ENCODE data around the gene SNX18.
A peak's percentile ranks its signal among the peaks of the same experiment; 100 is the strongest.
"Not testable (repeated sequence)": the region's sequence is repeated elsewhere in the genome, so short reads cannot be mapped to it uniquely, and the experiment has no call there.

The SNX18 gene

GRCh38 chr5:54524704-54525103 is 7.1 kb downstream of the SNX18 start:
- peak in 1 of 2 experiments; percentile 31 for DNase-seq (ENCODE audit: low read depth in 1 of 2, low spot score in 1 of 2)
- in situ Hi-C loops (cut with HindIII; ENCODE audit: low pct_unique_long_range_greater_than_20kb, low sequenced_read_pairs): no loop called here
- no peak for TF ChIP-seq JUND (IDR thresholded peaks at IDR 0.05; ENCODE audit: low read depth)

GRCh38 chr5:54525261-54525660 is 7.7 kb downstream of the SNX18 start:
- in situ Hi-C loops (cut with HindIII; ENCODE audit: low pct_unique_long_range_greater_than_20kb, low sequenced_read_pairs): no loop called here
- TF ChIP-seq JUND (IDR thresholded peaks at IDR 0.05; ENCODE audit: low read depth): no peak
- no peak for DNase-seq (ENCODE audit: low read depth in 1 of 2, low spot score in 1 of 2)

GRCh38 chr5:54525692-54526091 is 8.1 kb downstream of the SNX18 start:
- in situ Hi-C loops (cut with HindIII; ENCODE audit: low pct_unique_long_range_greater_than_20kb, low sequenced_read_pairs): no loop called here
- no peak for DNase-seq (ENCODE audit: low read depth in 1 of 2, low spot score in 1 of 2)
- TF ChIP-seq JUND (IDR thresholded peaks at IDR 0.05; ENCODE audit: low read depth): no peak

- no peak for TF ChIP-seq JUND (IDR thresholded peaks at IDR 0.05; ENCODE audit: low read depth)
- no peak for DNase-seq (ENCODE audit: low read depth in 1 of 2, low spot score in 1 of 2)
- in situ Hi-C loops (cut with HindIII; ENCODE audit: low pct_unique_long_range_greater_than_20kb, low sequenced_read_pairs): no loop called here
Measured at GRCh38 chr5:54526604-54527288, 9.2 kb downstream of the SNX18 start.

GRCh38 chr5:54528633-54529209 is 11.2 kb downstream of the SNX18 start:
- in situ Hi-C loops (cut with HindIII; ENCODE audit: low pct_unique_long_range_greater_than_20kb, low sequenced_read_pairs): no loop called here
- no peak for DNase-seq (ENCODE audit: low read depth in 1 of 2, low spot score in 1 of 2)

DNA sequence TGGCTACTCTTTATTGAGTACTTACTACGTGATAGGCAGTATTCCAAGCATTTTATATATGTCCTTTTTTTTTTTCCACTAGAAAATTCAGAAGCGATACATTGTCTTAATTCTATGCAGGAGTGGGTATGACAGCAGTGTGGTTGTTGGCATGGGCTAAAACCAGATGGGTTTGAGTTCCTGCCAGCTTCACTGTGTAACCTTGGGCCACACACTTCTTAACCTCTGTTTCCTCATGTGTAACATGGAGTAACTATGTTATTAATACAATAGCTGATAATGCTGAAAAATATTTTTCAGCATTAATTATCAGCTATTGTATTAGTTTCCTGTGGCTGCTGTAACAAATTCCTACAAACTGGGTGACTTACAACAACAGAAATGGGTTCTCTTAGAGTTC is 12.0 kb downstream of the SNX18 start:
- DNase-seq (ENCODE audit: low read depth in 1 of 2, low spot score in 1 of 2): no peak
- no peak for TF ChIP-seq JUND (IDR thresholded peaks at IDR 0.05; ENCODE audit: low read depth)
- in situ Hi-C loops (cut with HindIII; ENCODE audit: low pct_unique_long_range_greater_than_20kb, low sequenced_read_pairs): no loop called here

More at GRCh38 chr5:54528633-54529209, 11.2 kb downstream of the SNX18 start:
- TF ChIP-seq JUND (IDR thresholded peaks at IDR 0.05; ENCODE audit: low read depth): no peak

DNA sequence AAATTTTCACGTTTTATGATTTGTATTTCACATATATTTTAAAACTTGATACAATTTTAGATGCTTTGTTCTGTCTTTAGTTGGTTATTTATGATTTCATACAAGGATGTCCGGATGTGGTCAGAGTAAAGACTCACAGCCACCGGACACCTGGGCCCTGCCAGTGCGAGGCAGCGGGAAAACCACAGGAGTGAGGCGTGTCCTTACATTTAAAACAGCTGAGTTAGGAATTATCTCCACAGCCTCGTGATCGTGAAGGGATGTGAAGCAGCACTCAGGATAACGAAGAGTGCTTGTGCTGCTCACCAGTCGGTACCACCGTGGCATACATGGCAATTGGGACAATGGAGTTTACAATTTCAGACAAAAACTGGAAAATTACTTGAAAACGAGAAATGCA is 14.0 kb downstream of the SNX18 start:
- DNase-seq (ENCODE audit: low read depth in 1 of 2, low spot score in 1 of 2): no peak
- TF ChIP-seq JUND (IDR thresholded peaks at IDR 0.05; ENCODE audit: low read depth): no peak
- in situ Hi-C loops (cut with HindIII; ENCODE audit: low pct_unique_long_range_greater_than_20kb, low sequenced_read_pairs): no loop called here

DNA sequence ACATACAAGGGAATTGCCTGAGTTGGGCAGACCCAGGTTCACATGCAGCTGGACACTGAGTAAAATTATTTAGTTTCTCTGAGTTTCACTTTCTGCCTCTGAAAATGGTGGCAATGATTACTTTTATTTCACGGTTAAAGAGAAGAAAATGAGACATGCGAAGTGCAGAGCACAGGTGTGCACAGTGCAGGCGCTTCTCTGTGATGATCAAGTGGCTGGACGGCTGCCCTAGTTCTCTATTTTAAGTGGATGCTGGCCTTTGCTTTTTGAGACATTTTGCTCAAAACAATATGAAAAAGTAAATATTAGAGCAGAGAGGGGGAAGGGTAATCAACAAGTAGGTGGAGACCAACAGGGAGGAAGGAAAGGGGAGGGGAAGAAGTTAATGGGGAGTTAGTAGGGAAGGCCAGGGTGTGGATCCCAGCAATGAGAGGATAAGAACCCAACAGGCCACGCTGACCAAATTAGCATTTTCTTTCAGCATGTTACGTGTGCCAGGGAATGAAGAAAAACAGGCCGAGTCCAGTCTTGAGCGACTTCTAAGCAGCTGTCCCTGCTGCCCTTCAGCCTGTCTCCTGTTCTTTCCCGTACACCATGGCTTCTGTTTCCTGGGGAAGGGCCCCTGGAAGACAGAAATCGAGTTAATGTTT is 16.1 kb downstream of the SNX18 start:
- in situ Hi-C loops (cut with HindIII; ENCODE audit: low pct_unique_long_range_greater_than_20kb, low sequenced_read_pairs): no loop called here
- peak; percentile 34 to 93 for DNase-seq (ENCODE audit: low read depth in 1 of 2, low spot score in 1 of 2)
- no peak for TF ChIP-seq JUND (IDR thresholded peaks at IDR 0.05; ENCODE audit: low read depth)

DNA sequence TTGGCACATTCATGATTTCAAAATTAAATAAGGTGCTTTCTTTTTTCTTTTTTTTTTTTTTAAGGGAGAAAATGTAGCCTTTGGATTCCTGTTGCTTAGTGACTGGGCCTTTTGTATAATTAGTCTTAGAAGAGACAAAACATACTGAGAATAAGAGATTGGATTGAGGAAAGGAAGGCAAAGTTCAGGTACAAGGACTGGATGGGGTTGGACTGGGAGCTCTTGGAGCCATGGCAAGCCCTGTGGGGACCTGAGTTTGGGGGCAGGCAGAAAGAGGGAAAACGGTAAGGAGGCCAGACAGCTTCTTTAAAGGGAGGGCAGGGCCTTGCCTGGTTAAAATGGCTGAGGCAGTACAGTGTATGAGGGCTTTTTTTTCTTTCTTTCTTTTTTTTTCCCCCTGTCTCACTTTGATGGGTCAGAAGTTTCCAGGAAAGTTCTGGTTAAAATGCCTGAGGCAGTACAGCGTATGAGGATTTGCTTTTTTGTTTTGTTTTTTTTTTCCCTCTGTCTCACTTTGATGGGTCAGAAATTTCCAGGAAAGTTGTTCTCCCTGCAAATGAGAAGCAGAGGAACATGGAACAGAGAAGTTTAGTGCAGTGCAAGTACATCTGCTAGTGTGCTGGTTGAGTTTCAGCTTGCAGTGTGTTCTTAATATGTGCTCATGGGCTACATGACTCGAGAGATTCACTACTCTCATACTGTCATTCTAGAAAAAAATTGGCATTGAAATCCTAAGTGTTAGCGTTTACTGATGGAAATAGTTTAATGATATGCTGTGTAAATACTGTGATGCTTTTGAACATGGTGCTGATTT is 16.8 kb downstream of the SNX18 start:
- no peak for DNase-seq (ENCODE audit: low read depth in 1 of 2, low spot score in 1 of 2)
- TF ChIP-seq JUND (IDR thresholded peaks at IDR 0.05; ENCODE audit: low read depth): no peak
- in situ Hi-C loops (cut with HindIII; ENCODE audit: low pct_unique_long_range_greater_than_20kb, low sequenced_read_pairs): no loop called here

DNA sequence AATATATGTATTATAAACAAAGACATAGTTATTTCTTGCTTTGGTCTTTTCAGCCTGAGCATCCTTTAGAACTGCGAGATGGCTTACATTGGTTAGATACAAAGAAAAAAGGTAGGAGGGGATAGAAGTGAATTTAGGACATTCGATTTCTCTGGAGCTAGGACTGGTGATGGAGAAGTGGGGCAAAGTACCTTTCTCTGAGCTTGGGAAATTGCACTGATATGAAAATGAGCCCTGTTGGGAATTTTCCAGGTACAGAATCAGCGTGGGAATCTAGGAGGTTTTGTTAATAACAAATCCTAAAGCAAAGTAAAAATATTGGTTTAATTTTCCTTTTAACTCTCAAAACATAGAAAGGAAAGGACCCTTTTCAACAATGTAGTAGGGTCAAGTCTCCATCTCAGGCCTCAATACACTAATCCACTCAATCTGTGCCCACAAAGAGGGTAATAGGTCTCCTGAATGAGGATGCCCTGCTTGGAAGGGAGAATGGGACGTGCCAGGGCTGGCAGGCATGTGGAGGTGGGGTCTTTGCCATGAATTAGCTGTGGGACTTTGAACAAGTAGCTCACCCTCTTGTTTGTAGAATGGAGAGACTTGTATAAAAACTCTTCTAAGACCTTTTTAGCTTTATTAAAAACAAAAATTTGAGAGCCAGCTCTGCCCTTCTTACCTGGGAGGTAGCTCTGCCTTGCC is 17.7 kb downstream of the SNX18 start:
- TF ChIP-seq JUND (IDR thresholded peaks at IDR 0.05; ENCODE audit: low read depth): no peak
- in situ Hi-C loops (cut with HindIII; ENCODE audit: low pct_unique_long_range_greater_than_20kb, low sequenced_read_pairs): no loop called here
- DNase-seq (ENCODE audit: low read depth in 1 of 2, low spot score in 1 of 2): no peak

DNA sequence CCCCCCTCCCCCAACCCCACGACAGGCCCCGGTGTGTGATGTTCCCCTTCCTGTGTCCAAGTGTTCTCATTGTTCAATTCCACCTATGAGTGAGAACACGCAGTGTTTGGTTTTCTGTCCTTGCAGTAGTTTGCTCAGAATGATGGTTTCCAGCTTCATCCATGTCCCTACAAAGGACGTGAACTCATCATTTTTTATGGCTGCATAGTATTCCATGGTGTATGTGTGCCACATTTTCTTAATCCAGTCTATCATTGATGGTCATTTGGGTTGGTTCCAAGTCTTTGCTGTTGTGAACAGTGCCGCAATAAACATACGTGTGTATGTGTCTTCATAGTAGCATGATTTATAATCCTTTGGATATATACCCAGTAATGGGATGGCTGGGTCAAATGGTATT is 18.8 kb downstream of the SNX18 start:
- in situ Hi-C loops (cut with HindIII; ENCODE audit: low pct_unique_long_range_greater_than_20kb, low sequenced_read_pairs); DNase-seq (ENCODE audit: low read depth in 1 of 2, low spot score in 1 of 2): not testable (repeated sequence)

- DNase-seq (ENCODE audit: low read depth in 1 of 2, low spot score in 1 of 2); in situ Hi-C loops (cut with HindIII; ENCODE audit: low pct_unique_long_range_greater_than_20kb, low sequenced_read_pairs): not testable (repeated sequence)
Measured at GRCh38 chr5:54536861-54537260, 19.3 kb downstream of the SNX18 start.

Data from T47D (cell line).